ENCODE measurements around the gene ANKRD60.

The ANKRD60 gene

DNA sequence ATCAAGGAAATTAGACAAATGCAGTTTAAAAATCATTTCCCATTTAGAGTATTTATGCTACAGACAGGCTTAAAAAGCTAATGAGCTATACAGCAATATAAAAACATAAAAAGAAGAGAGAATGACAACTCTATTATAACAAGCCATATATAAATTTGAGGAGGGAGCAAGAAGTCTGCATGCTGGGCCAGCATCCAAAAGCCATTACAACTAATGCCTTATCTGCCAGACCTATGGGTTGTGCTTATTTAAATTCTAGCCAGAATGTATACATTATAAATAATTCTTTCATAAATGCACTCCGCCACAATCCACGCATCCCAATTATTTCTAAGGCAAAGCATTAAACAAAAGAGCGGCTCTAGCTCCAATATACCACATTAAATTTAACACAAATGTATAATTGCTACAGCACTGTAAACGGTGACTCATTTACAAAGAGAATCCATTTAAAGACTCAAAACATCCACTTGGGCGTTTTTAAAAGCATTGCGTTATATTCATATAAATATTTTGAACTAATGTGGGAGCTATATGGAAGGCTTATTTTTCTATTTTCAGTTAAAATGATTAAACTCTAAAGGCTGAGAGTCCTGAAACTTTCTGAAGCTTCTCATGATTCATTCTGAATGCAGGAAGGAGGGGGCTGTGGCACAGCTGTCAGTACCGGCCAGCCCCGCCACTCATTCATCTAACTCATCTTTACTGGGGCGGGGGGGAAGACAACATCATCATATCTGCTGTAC lies 43.3 kb upstream of the ANKRD60 start:
- Histone ChIP-seq H3K9ac (no peak overlapping the region), H3K27ac (no peak overlapping the region), H3K79me2 (peaks cover 3% of the 10 kb centered on the region), H3K27me3 (ENCODE audit: control insufficient read depth, insufficient read depth, low read length) (no peaks in the 10 kb centered on the region), H3K9me3 (ENCODE audit: control insufficient read depth, low read length) (no peaks in the 10 kb centered on the region), H3K36me3 (ENCODE audit: control insufficient read depth, insufficient read depth, low read length) (no peaks in the 10 kb centered on the region), H3K4me3 (ENCODE audit: low read depth, low read length) (no peak overlapping the region), H3K4me1 (no peaks in the 10 kb centered on the region), H2AFZ (no peak overlapping the region), H3K4me2 (ENCODE audit: low read length) (no peak overlapping the region)
- TF ChIP-seq, protein P1, sequence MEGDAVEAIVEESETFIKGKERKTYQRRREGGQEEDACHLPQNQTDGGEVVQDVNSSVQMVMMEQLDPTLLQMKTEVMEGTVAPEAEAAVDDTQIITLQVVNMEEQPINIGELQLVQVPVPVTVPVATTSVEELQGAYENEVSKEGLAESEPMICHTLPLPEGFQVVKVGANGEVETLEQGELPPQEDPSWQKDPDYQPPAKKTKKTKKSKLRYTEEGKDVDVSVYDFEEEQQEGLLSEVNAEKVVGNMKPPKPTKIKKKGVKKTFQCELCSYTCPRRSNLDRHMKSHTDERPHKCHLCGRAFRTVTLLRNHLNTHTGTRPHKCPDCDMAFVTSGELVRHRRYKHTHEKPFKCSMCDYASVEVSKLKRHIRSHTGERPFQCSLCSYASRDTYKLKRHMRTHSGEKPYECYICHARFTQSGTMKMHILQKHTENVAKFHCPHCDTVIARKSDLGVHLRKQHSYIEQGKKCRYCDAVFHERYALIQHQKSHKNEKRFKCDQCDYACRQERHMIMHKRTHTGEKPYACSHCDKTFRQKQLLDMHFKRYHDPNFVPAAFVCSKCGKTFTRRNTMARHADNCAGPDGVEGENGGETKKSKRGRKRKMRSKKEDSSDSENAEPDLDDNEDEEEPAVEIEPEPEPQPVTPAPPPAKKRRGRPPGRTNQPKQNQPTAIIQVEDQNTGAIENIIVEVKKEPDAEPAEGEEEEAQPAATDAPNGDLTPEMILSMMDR (IDR thresholded peaks at IDR 0.05), result no peak

DNA sequence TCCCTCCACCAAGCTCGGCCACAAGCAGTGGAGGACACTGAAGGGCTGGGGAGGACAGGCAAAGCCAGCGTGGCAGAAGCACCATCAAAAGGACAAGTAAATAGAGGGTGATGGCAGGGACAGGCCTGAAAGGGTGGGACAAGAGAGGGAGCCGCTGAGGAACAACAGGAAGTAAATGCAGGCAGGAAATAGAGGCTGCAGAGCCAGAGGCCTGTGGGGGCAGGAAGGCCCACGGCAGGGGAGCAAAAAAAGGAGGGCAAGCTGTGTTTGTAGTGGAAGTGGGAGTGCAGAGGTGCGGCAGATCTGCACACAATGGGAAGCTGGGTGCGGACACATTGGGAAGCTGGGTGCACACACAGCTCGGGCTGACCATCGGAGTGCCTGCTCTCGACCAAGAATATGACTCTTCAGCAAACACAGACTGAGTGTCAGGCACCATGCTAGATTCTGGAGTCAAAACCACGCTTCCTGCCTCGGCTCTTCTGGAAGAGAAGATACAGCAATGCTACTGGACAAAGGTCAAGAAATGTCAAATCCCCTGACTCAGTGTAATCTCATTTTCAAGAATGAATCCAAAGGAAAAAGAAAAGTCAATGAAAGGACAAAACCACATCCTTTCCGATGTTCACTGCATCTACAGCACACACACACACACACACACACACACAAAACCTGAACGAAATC lies 40.6 kb upstream of the ANKRD60 start:
- Histone ChIP-seq H3K4me3 (ENCODE audit: low read depth, low read length) (no peak overlapping the region), H3K27ac (no peak overlapping the region), H3K9me3 (ENCODE audit: control insufficient read depth, low read length) (no peaks in the 10 kb centered on the region), H3K4me1 (no peaks in the 10 kb centered on the region), H3K79me2 (peaks cover 9% of the 10 kb centered on the region), H3K4me2 (ENCODE audit: low read length) (no peak overlapping the region), H3K27me3 (ENCODE audit: control insufficient read depth, insufficient read depth, low read length) (no peaks in the 10 kb centered on the region), H2AFZ (no peak overlapping the region), H3K9ac (no peak overlapping the region), H3K36me3 (ENCODE audit: control insufficient read depth, insufficient read depth, low read length) (no peaks in the 10 kb centered on the region)
- TF ChIP-seq, protein P1 (IDR thresholded peaks at IDR 0.05), result no peak

DNA sequence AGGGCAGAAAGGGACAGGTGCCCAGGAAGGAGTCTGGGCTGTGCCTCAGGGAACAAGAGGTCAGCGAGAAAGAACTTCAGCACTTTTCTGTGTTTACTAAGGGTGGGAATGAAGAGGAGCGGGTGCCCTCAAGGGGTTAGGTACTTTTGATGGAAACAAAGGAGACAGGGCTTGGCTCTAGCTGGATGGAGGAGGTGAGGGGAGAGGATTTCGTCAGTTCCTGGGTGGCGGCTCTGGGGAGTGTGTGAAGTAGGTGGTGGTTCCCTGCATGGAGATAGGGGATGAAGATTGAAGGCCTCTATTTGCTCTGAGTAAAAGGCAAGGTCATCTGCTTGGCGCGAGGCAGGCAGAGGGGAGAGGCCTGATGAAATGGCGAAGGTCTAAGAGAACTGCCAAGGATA lies 40.0 kb upstream of the ANKRD60 start:
- no peaks in the 10 kb centered on the region for H3K36me3 ChIP-seq (ENCODE audit: control insufficient read depth, insufficient read depth, low read length)
- no peak overlapping the region for H3K27ac ChIP-seq
- no peaks in the 10 kb centered on the region for H3K9me3 ChIP-seq (ENCODE audit: control insufficient read depth, low read length)
- peaks cover 6% of the 10 kb centered on the region for H3K79me2 ChIP-seq
- H3K4me2 ChIP-seq (ENCODE audit: low read length), result no peak overlapping the region
- TF ChIP-seq, protein P1 (IDR thresholded peaks at IDR 0.05), result no peak
- H3K9ac ChIP-seq, result no peak overlapping the region
- no peak overlapping the region for H2AFZ ChIP-seq
- H3K27me3 ChIP-seq (ENCODE audit: control insufficient read depth, insufficient read depth, low read length), result no peaks in the 10 kb centered on the region
- no peaks in the 10 kb centered on the region for H3K4me1 ChIP-seq
- no peak overlapping the region for H3K4me3 ChIP-seq (ENCODE audit: low read depth, low read length)

DNA sequence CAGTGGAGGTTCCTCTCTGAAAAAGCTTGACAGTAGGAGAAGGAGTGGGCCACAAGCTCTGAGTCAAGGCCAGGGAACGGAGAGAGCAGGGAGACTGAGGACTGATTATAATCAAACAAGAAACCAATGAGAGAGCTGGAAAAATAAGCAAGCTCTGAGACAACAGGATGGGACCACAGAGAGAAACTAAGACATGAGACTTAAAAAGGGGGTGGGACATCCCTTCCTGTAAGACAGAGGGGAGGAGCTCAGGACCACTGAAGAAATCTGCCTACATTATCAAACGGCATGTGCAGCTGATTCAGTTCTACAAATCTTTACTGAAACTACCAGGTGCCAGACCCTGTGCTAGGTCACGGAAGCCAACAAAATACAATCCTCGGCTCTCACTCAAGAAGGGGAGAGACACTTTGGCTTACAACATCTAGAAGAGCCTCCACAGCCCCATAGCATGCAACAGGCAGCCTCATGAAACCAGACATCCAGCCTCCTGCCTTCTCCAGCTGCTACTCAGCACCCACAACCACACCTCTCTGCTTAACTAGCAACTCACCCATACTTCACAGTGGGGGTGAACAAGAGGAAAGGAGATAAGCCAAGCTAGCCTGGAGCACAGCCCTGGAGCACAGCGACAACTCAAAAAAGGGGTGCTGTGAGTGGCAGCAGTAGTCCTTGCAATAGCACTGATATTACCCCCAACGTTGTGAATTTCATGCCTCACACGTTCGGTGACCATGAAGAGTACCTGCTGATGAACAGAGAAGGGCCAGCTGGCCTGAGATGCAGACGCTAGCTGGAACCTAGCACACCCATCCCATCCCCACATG lies 39.1 kb upstream of the ANKRD60 start:
- Histone ChIP-seq H3K27ac (no peak overlapping the region), H3K9ac (no peak overlapping the region), H3K36me3 (ENCODE audit: control insufficient read depth, insufficient read depth, low read length) (no peaks in the 10 kb centered on the region), H3K4me3 (ENCODE audit: low read depth, low read length) (no peak overlapping the region), H3K4me2 (ENCODE audit: low read length) (no peak overlapping the region), H3K9me3 (ENCODE audit: control insufficient read depth, low read length) (no peaks in the 10 kb centered on the region), H3K4me1 (no peaks in the 10 kb centered on the region), H3K79me2 (peaks cover 6% of the 10 kb centered on the region), H2AFZ (no peak overlapping the region), H3K27me3 (ENCODE audit: control insufficient read depth, insufficient read depth, low read length) (no peaks in the 10 kb centered on the region)
- TF ChIP-seq, protein P1 (IDR thresholded peaks at IDR 0.05), result no peak
